HG03469 (cell line): Measurements from ENCODE around the gene EBLN1.

Source experiments
- ATAC-seq: cut with Tn5 transposase; IDR thresholded peaks from one replicate; pipeline ENCODE4 v1.9.1; 2021; ENCODE audit warnings: mild to moderate bottlenecking, moderate library complexity, moderate number of reproducible peaks; ENCODE audit not compliant: unreplicated experiment

The EBLN1 gene

GRCh38 chr10:22217842-22218241 is at the start of gene EBLN1:
EBLN1 (minus strand) TSS chr10:22218015; CDS start chr10:22209983, 8,032 bp downstream.
- ATAC-seq, result no peak

GRCh38 chr10:22265839-22266537 is 48.2 kb upstream of the EBLN1 start:
- no peak for ATAC-seq

DNA sequence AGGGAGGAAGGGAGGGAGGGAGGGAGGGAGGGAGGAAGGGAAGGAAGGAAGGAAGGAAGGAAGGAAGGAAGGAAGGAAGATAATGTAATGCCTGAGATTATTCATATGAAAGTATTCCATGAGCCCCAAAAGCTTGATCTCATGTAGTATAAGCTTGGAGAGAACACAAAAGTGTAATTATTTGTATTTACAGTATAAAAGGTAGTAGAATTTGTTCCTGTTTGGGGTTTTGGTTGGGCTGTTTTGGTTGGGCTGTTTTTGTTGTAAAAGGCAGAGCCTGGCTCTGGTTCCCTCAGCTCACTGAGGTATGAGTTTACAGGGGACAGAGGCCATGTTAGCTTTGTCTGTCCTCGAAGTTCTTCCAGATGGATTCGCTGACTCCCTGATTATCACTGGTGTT is 45.3 kb upstream of the EBLN1 start:
- no peak for ATAC-seq

GRCh38 chr10:22259280-22259679 is 41.5 kb upstream of the EBLN1 start:
- no peak for ATAC-seq

DNA sequence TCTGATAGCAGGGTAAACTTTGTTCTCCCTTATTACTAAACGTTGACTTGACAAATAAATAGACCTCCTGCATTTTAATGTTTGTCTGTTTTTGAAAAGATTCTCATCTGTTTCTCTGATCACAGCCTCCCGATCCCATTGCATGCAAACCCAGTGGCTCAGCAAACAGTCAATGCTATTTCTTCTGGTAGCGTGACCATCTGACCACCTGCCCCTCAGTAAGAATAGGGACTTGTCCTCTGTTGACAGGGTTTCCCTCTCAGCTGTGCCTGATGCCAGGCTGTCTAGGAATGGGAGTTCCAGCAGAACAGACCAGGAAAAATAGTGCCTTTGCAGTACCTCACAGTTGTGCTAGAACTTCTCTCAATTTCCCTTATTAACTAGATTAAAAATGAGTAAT is 40.7 kb upstream of the EBLN1 start:
- no peak for ATAC-seq

- no peak for ATAC-seq
These were observed 35.7 kb upstream of the EBLN1 start for GRCh38 chr10:22253580-22253882.

DNA sequence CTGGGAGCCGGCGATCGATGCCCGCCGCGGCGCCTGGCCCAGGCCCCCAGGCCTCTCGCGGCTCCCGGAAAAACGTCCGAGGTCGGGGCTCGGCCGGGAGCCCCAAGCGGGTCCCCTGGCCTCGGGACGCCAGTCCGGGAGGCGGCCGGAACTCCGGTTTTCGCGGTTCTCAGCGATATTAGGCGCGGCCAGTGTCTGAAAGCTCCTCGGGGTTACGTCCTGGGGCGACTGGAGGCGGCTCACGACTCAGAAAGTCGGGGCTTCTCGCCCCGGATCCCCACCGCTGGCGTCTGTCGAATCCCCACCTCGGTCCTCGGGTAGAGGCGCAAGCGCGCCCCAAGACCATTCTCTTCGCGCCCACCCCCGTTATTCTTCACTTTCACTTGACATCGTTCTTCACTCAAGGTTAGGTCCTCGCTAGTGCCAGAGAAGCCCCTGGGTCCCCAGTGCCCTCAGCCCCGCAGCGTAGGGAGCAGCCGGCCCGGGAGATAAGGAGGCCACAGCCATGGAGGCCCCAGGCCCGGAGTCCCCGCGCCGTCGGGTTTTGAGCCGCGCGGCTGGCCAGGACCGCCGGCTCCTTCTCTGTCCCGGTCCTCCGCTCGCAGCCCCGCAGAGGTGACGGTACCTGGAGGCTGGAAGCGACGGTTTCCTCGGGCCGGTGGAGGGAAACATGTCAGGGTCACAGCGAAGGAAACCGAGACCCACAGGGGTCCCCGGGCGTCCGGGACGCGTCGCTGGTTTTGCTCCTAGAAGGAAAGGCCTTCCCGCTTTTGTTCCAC is 35.2 kb upstream of the EBLN1 start:
- ATAC-seq, result no peak

- ATAC-seq, result peak; percentile 45
These were observed 34.5 kb upstream of the EBLN1 start for GRCh38 chr10:22252224-22252800.

GRCh38 chr10:22251751-22252223 is 34.0 kb upstream of the EBLN1 start:
- peak; percentile 29 for ATAC-seq

- no peak for ATAC-seq
These were observed 33.3 kb upstream of the EBLN1 start for GRCh38 chr10:22250897-22251660.

DNA sequence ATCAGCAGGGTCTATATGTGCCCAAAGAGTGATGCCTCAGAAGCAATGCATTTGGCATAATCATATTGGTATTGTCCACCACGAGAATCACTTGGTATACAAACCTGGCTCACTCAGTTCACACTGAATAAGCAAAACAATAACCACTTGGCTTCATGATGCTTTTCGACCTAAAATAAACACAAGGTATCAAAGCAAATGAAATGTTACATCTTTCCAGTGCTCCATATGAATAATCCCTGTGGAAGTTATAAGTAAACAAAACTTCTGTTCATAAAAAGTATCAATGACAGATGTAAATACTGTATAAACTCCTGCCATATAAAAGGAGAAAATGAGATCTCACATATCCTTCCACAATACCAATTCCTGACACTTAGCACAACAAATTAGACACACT is 29.8 kb upstream of the EBLN1 start:
- ATAC-seq, result no peak

DNA sequence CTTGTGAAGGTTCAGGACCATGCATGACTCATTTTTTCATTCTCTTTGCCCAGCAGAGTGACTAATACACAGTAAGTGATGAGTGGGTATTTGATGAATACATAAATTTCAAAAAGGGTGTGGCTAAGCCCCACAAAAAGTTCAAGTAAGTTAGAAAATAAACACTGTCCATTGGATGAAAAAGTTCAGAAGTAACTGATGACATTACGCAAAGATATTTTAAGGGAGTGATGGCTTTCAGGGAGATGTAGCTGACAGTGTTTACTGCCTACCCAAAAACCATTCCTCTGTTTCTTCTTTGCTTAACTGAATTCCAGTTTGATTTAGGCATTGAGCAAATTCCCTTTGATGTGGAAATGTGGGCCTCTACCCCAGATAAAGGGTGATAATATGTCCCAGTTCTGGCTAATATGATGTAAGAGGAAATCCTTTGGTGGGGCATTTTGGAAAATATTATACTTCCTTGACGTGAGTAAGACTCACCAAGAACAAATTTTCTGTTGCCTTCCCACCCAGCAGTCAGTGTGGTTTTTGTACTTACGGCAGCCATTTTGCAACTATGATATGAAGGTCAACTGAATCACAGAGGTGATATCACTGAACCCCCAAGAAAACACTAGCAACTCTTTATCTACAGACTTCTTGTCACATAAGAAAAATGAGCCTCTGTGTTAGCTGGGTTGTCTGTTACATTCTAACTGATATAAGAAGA is 29.0 kb upstream of the EBLN1 start:
- no peak for ATAC-seq

DNA sequence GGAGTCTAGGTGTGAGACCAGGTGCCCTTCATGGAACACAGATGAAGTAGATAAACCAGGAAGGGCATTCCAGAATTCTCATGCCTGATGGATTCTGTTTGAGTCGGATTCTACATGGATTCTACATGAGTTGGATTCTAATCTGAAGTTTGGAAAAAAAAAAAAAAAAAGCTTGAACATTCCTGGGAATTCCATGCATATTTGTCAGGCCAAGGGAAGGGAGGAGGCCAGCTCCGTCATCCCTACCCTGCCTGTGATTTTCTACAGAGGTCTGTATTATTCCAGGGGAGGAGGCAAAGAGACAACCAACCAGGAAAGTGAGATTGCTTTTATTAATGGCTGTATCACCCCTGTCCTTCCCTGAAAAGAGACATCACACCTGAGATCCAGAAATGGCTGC is 27.8 kb upstream of the EBLN1 start:
- no peak for ATAC-seq

- ATAC-seq, result no peak
These were observed 27.0 kb upstream of the EBLN1 start for GRCh38 chr10:22244855-22245254.

DNA sequence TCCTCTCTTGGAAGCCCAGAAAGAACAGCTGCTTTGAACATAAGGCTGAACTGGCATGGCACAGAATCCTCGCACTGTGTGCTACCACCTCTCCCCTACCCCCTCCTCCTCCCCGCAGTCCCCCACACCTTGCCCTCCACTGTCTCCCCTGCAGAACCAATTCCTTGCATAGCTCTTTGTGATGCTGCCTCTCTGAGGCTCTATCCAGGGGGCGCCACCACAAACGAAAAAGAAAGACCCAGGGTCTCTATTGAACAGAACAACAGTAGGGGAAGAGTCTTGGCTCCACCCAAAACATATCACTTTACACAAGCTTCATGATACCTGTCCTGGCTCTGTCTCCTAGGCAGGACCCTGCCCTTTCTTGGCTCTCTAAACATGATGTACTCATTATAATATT is 26.2 kb upstream of the EBLN1 start:
- ATAC-seq, result no peak

DNA sequence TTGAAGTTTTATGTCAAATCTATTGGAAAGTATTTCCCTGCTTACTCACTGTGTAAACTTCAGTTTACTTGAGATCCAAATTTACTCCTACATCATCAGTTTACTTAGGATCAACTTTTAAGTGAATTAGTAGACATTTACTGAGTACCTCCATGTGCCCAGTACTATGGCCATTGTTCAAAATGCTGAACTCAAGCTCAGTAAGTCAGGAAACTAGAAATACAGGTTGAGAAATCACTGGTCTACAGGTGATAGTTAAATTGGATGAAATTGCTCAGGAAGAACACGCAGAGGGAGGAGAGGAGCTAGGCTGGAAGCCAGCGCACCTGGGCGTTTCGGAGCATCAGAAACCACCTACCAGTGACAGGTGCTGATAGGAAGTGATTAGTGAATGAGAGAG is 25.5 kb upstream of the EBLN1 start:
- ATAC-seq, result no peak

GRCh38 chr10:22231260-22231659 is 13.4 kb upstream of the EBLN1 start:
- no peak for ATAC-seq

DNA sequence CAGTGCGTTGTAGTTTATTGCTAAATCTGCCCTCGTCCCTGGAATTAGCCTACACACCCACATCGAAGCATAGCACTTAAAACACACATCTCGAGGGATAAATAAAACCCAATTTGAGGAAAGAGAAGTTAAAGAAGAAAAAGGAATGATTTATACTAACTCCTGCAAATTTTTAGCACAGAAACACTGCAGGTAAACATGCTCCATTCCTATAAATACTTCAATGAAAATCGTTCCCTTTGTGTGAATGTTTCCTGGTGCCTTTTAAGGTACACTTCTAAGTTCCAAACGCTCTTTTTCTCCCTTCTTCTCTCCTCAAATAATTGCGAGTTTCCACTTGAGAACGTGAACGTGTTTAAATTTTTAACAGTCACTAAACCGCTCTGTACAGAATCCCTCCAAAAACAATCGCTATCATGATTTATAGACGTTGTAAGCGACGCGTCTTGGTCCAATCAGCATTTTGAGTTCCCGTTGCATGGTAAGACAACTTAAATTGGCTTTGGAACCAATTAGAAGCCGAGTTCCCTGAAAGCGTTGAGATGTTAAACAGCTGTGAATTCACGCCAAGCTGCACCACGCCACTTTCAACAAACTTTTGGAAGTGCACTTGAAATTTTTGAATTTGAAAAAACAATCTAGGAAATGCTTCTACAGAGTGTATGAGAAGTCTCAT is 12.5 kb upstream of the EBLN1 start:
- ATAC-seq, result no peak

GRCh38 chr10:22229802-22230157 is 12.0 kb upstream of the EBLN1 start:
- ATAC-seq, result no peak
